ENCODE measurements around the gene FSTL4. TPM values are rescaled to one million over a fixed set of nuclear protein-coding genes. Genes with fewer than 3 reads are reported as not detected.

FSTL4 gene
- total RNA-seq, 2 donors from 2014 or later = 0.32 to 0.89 TPM

DNA sequence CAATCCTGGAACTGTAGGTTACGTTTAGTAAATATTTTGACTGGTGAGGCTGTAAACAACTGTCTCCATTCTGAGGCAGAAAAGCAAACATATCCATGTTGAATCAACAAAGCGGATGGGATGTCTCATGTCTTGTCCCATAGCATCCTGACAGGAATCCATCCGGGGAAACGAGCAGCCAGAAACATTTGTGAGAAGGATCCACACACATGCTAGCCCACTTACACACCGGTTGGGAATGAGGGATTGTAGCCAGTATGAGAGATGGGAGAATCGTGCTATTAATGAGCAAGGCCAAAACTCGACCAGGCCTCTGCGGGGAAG, 117.5 kb downstream of the FSTL4 start:
- H3K27me3 ChIP-seq = no peaks in the 10 kb centered on the region

DNA sequence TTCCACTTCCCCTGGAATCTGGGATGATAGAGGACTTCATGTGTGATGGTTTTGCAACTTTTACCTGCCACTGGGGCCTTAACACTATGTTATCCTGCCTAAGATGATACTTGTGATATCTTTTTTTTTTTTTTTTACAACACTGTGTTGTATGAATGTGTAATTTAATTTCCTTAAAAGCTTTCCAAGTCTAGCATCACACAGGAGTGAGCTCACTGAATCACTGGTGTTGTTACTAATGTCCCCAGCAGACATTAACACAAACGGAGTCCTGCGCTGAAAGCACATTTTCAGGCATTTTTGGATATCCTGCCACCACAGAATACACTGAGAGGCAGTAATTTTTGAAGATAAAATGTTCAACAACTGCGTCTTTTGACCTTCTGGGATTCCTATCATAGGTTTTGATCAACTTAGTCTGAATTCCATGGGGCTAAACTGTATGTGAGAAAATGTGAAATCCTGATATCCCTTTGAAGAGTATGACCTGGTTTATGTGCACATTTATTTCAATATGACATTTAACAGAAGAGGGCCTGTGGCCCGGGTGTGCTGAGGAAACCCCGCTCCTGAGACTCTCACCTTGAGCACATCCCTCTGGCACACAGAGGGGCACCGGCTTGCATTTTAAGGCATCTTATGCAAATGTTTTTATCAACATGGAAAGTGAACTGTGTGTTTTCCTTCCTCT, 118.0 kb downstream of the FSTL4 start:
- Histone ChIP-seq H3K27ac (no peak overlapping the region), H3K4me1 (no peaks in the 10 kb centered on the region), H3K4me3 (no peak overlapping the region), H3K9ac (ENCODE audit: low read depth in 2 of 2, low read length in 2 of 2) (no peak overlapping the region), H3K27me3 (no peaks in the 10 kb centered on the region), H3K36me3 (no peaks in the 10 kb centered on the region), H3K9me3 (no peaks in the 10 kb centered on the region)
- TF ChIP-seq, protein P1, sequence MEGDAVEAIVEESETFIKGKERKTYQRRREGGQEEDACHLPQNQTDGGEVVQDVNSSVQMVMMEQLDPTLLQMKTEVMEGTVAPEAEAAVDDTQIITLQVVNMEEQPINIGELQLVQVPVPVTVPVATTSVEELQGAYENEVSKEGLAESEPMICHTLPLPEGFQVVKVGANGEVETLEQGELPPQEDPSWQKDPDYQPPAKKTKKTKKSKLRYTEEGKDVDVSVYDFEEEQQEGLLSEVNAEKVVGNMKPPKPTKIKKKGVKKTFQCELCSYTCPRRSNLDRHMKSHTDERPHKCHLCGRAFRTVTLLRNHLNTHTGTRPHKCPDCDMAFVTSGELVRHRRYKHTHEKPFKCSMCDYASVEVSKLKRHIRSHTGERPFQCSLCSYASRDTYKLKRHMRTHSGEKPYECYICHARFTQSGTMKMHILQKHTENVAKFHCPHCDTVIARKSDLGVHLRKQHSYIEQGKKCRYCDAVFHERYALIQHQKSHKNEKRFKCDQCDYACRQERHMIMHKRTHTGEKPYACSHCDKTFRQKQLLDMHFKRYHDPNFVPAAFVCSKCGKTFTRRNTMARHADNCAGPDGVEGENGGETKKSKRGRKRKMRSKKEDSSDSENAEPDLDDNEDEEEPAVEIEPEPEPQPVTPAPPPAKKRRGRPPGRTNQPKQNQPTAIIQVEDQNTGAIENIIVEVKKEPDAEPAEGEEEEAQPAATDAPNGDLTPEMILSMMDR (IDR thresholded peaks at IDR 0.05) = no peak
- no peak for DNase-seq
- intact Hi-C loops (cut with DNase I) = no loop called here

More for the DNA sequence above, 117.5 kb downstream of the FSTL4 start:
- Histone ChIP-seq H3K4me1 (no peaks in the 10 kb centered on the region), H3K9me3 (no peaks in the 10 kb centered on the region), H3K4me3 (no peak overlapping the region), H3K9ac (ENCODE audit: low read depth in 2 of 2, low read length in 2 of 2) (no peak overlapping the region), H3K27ac (no peak overlapping the region), H3K36me3 (no peaks in the 10 kb centered on the region)
- DNase-seq = no peak
- intact Hi-C loops (cut with DNase I) = no loop called here
- TF ChIP-seq, protein P1 (IDR thresholded peaks at IDR 0.05) = no peak

DNA sequence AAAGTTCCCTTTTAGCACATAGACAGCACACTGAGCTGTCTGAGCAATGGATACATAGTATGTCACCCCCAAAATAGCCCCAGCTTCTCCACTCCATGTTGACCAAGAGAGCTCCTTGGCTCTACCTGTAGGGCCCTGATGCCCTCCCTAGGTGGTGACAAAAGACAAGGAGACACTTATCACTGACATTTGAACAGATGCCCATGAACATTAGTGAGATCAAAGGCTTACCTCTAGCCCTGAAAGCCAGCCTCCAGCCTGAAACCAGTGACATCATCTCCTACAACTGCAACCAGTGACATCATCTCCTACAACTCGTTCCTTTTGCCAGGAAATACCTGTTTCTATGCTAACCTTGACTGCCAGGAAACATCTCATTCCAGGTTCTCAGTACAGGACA, 122.7 kb downstream of the FSTL4 start:
- Histone ChIP-seq H3K27me3 (no peaks in the 10 kb centered on the region), H3K27ac (no peak overlapping the region), H3K36me3 (no peaks in the 10 kb centered on the region), H3K4me3 (no peak overlapping the region), H3K4me1 (no peaks in the 10 kb centered on the region), H3K9me3 (no peaks in the 10 kb centered on the region), H3K9ac (ENCODE audit: low read depth in 2 of 2, low read length in 2 of 2) (no peak overlapping the region)
- intact Hi-C loops (cut with DNase I) = no loop called here
- no peak for DNase-seq
- TF ChIP-seq, protein P1 (IDR thresholded peaks at IDR 0.05) = peak; percentile 26

DNA sequence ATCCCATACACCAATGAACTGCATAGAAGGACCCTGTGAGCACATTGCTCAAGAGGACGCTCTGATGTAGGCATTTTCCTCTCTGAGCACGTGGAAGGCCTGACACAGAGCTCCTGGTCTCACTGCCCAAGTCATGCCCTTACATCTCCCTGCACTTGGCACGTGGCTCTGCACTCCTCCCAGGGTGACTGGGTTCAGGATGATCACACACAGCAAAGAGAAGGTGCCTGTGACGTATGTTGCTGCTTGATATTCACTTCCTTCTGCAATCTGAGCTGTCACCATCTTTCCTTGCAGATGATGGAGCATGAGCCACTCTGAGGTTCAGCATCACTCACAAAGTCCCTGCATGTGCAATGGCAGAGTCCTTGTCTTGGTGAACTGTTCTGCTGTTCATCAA, 125.2 kb downstream of the FSTL4 start:
- Histone ChIP-seq H3K9me3 (no peaks in the 10 kb centered on the region), H3K4me3 (no peak overlapping the region), H3K4me1 (no peaks in the 10 kb centered on the region), H3K9ac (ENCODE audit: low read depth in 2 of 2, low read length in 2 of 2) (no peak overlapping the region), H3K27ac (no peak overlapping the region), H3K36me3 (no peaks in the 10 kb centered on the region), H3K27me3 (no peaks in the 10 kb centered on the region)
- TF ChIP-seq, protein P1 (IDR thresholded peaks at IDR 0.05) = no peak
- intact Hi-C loops (cut with DNase I) = no loop called here
- DNase-seq = no peak

DNA sequence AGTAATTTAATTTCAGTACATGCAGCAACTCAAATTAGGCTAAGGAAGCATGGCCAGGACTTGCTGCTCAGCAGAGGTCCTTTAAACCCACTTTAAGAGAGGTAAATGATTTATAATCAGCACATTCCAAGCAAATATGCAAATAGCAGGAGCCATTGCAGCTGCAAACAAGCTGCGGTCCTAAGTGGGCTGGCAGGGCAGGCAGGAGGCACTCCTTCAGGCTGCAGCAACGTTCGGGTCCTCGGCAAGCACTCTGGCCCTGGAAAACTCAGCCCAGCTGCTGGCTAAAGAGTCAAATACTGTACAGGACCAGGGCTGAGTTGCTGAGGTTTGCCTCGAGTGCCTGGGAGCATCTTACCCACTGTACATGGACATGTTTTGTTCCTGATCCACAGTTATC, 126.9 kb downstream of the FSTL4 start:
- DNase-seq = no peak
- H3K9me3 ChIP-seq = no peaks in the 10 kb centered on the region
- no peaks in the 10 kb centered on the region for H3K27me3 ChIP-seq

More for the DNA sequence above, 126.9 kb downstream of the FSTL4 start:
- no peak overlapping the region for H3K4me3 ChIP-seq
- H3K4me1 ChIP-seq = no peaks in the 10 kb centered on the region
- H3K36me3 ChIP-seq = no peaks in the 10 kb centered on the region
- intact Hi-C loops (cut with DNase I) = no loop called here
- TF ChIP-seq, protein P1 (IDR thresholded peaks at IDR 0.05) = no peak
- no peak overlapping the region for H3K27ac ChIP-seq
- no peak overlapping the region for H3K9ac ChIP-seq (ENCODE audit: low read depth in 2 of 2, low read length in 2 of 2)

Data from colonic mucosa (tissue), 4 donors.